Neuron (in vitro differentiated cells): Measurements from ENCODE around the gene EPHA4.

ENCODE experiments used
- H2AFZ ChIP-seq: one replicate; pipeline ENCODE4 v1.6.1; 2013; ENCODE audit warnings: low read depth, mild to moderate bottlenecking, inconsistent platforms, low read length, moderate library complexity
- H3K27me3 ChIP-seq: one replicate; pipeline ENCODE4 v1.6.1; 2013; ENCODE audit warnings: low read length; ENCODE audit not compliant: insufficient read depth
- H3K36me3 ChIP-seq: one replicate; pipeline ENCODE4 v1.6.1; 2013; ENCODE audit warnings: low read length; ENCODE audit not compliant: insufficient read depth
- H3K4me1 ChIP-seq: one replicate; pipeline ENCODE4 v1.6.1; 2013; ENCODE audit warnings: low read length; ENCODE audit not compliant: insufficient read depth
- H3K4me3 ChIP-seq: 2 replicates; pipeline ENCODE4 v1.5.1; 2013; ENCODE audit warnings: mild to moderate bottlenecking, low read length, moderate library complexity
- H3K9me3 ChIP-seq: one replicate; pipeline ENCODE4 v1.6.1; 2013; ENCODE audit warnings: low read length

Gene EPHA4

GRCh38 chr2:221463241-221463896, 108.7 kb downstream of the EPHA4 start:
- Histone ChIP-seq H2AFZ (no peak overlapping the region), H3K9me3 (no peaks in the 10 kb centered on the region), H3K4me1 (peaks cover 8% of the 10 kb centered on the region), H3K4me3 (no peak overlapping the region), H3K27me3 (no peaks in the 10 kb centered on the region), H3K36me3 (no peaks in the 10 kb centered on the region)

GRCh38 chr2:221461901-221462300, 110.2 kb downstream of the EPHA4 start:
- peaks cover 9% of the 10 kb centered on the region for H3K4me1 ChIP-seq

GRCh38 chr2:221460136-221460535, 112.0 kb downstream of the EPHA4 start:
- no peaks in the 10 kb centered on the region for H3K27me3 ChIP-seq
- H3K9me3 ChIP-seq, result no peaks in the 10 kb centered on the region
- peaks cover 2% of the 10 kb centered on the region for H3K36me3 ChIP-seq
- no peak overlapping the region for H3K4me3 ChIP-seq
- H3K4me1 ChIP-seq, result peaks cover 9% of the 10 kb centered on the region
- no peak overlapping the region for H2AFZ ChIP-seq

More at GRCh38 chr2:221461901-221462300, 110.2 kb downstream of the EPHA4 start:
- Histone ChIP-seq H3K4me3 (no peak overlapping the region), H3K36me3 (no peaks in the 10 kb centered on the region), H3K9me3 (no peaks in the 10 kb centered on the region), H2AFZ (no peak overlapping the region), H3K27me3 (no peaks in the 10 kb centered on the region)

- no peak overlapping the region for H3K4me3 ChIP-seq
- peaks cover 5% of the 10 kb centered on the region for H3K36me3 ChIP-seq
- H3K4me1 ChIP-seq, result peaks cover 9% of the 10 kb centered on the region
- H3K9me3 ChIP-seq, result no peaks in the 10 kb centered on the region
- no peak overlapping the region for H2AFZ ChIP-seq
- H3K27me3 ChIP-seq, result no peaks in the 10 kb centered on the region
Measured at GRCh38 chr2:221458578-221458977, 113.5 kb downstream of the EPHA4 start.

- no peak overlapping the region for H2AFZ ChIP-seq
- peaks cover 5% of the 10 kb centered on the region for H3K36me3 ChIP-seq
- no peaks in the 10 kb centered on the region for H3K27me3 ChIP-seq
- peaks cover 9% of the 10 kb centered on the region for H3K4me1 ChIP-seq
- no peak overlapping the region for H3K4me3 ChIP-seq
- H3K9me3 ChIP-seq, result no peaks in the 10 kb centered on the region
Measured at GRCh38 chr2:221455214-221455613, 116.9 kb downstream of the EPHA4 start.

GRCh38 chr2:221454459-221455105, 117.5 kb downstream of the EPHA4 start:
- H3K9me3 ChIP-seq, result no peaks in the 10 kb centered on the region
- peaks cover 9% of the 10 kb centered on the region for H3K4me1 ChIP-seq
- no peaks in the 10 kb centered on the region for H3K27me3 ChIP-seq
- H2AFZ ChIP-seq, result no peak overlapping the region
- peaks cover 5% of the 10 kb centered on the region for H3K36me3 ChIP-seq
- H3K4me3 ChIP-seq, result no peak overlapping the region

GRCh38 chr2:221451862-221452788, 120.0 kb downstream of the EPHA4 start:
- Histone ChIP-seq H2AFZ (no peak overlapping the region), H3K4me3 (no peak overlapping the region), H3K36me3 (peaks cover 5% of the 10 kb centered on the region), H3K9me3 (no peaks in the 10 kb centered on the region), H3K4me1 (no peaks in the 10 kb centered on the region), H3K27me3 (no peaks in the 10 kb centered on the region)

- no peak overlapping the region for H3K4me3 ChIP-seq
- H3K27me3 ChIP-seq, result no peaks in the 10 kb centered on the region
- peaks cover 5% of the 10 kb centered on the region for H3K36me3 ChIP-seq
- no peak overlapping the region for H2AFZ ChIP-seq
- H3K4me1 ChIP-seq, result no peaks in the 10 kb centered on the region
- H3K9me3 ChIP-seq, result no peaks in the 10 kb centered on the region
Measured at GRCh38 chr2:221450280-221450679, 121.8 kb downstream of the EPHA4 start.

- Histone ChIP-seq H3K27me3 (no peaks in the 10 kb centered on the region), H3K4me1 (no peaks in the 10 kb centered on the region), H2AFZ (no peak overlapping the region), H3K9me3 (no peaks in the 10 kb centered on the region), H3K4me3 (no peak overlapping the region), H3K36me3 (no peaks in the 10 kb centered on the region)
Measured at GRCh38 chr2:221449406-221449805, 122.7 kb downstream of the EPHA4 start.

GRCh38 chr2:221448844-221449390, 123.2 kb downstream of the EPHA4 start:
- Histone ChIP-seq H3K4me3 (no peak overlapping the region), H2AFZ (no peak overlapping the region), H3K36me3 (no peaks in the 10 kb centered on the region), H3K27me3 (no peaks in the 10 kb centered on the region), H3K4me1 (no peaks in the 10 kb centered on the region), H3K9me3 (no peaks in the 10 kb centered on the region)

GRCh38 chr2:221448057-221448843, 123.9 kb downstream of the EPHA4 start:
- Histone ChIP-seq H3K9me3 (no peaks in the 10 kb centered on the region), H3K27me3 (no peaks in the 10 kb centered on the region), H3K4me3 (no peak overlapping the region), H2AFZ (no peak overlapping the region), H3K4me1 (no peaks in the 10 kb centered on the region), H3K36me3 (no peaks in the 10 kb centered on the region)

- H3K9me3 ChIP-seq, result no peaks in the 10 kb centered on the region
- H3K27me3 ChIP-seq, result no peaks in the 10 kb centered on the region
- H2AFZ ChIP-seq, result no peak overlapping the region
- no peak overlapping the region for H3K4me3 ChIP-seq
- no peaks in the 10 kb centered on the region for H3K4me1 ChIP-seq
- peaks cover 4% of the 10 kb centered on the region for H3K36me3 ChIP-seq
Measured at GRCh38 chr2:221447310-221447709, 124.8 kb downstream of the EPHA4 start.
